NK-92 treated with Interleukin-12 subunit alpha and Interleukin-12 subunit beta, amount 100 ng/mL, for 24 hours (cell line): Measurements from ENCODE around the gene TGFB1.

Experiments
- DNase-seq: peaks from one replicate; lab custom pipeline; 2025; lab: John Stamatoyannopoulos, UW

TGFB1 gene

GRCh38 chr19:41321204-41321599 is 32.5 kb downstream of the TGFB1 start:
- no peak for DNase-seq

- DNase-seq: no peak
Observed at GRCh38 chr19:41320568-41320967, 33.2 kb downstream of the TGFB1 start.

GRCh38 chr19:41320185-41320518 is 33.6 kb downstream of the TGFB1 start:
- no peak for DNase-seq

GRCh38 chr19:41319500-41320184 is 34.1 kb downstream of the TGFB1 start:
- DNase-seq: no peak

- DNase-seq: no peak
Observed at GRCh38 chr19:41318696-41319499, 34.8 kb downstream of the TGFB1 start.

- no peak for DNase-seq
Observed at GRCh38 chr19:41316306-41316920, 37.3 kb downstream of the TGFB1 start.

- DNase-seq: no peak
Observed at GRCh38 chr19:41311613-41312012, 42.1 kb downstream of the TGFB1 start.

- no peak for DNase-seq
Observed at GRCh38 chr19:41311072-41311471, 42.6 kb downstream of the TGFB1 start.

GRCh38 chr19:41310033-41310831 is 43.5 kb downstream of the TGFB1 start, which contains the start of gene CCDC97:
Gene CCDC97 (plus strand): TSS chr19:41310172. CDS start chr19:41310311, 139 bp downstream.
- DNase-seq: peak; percentile 79

GRCh38 chr19:41309180-41310032 is 44.3 kb downstream of the TGFB1 start:
- no peak for DNase-seq

GRCh38 chr19:41308450-41309179 is 45.1 kb downstream of the TGFB1 start:
- DNase-seq: peak; percentile 81

GRCh38 chr19:41307954-41308449 is 45.7 kb downstream of the TGFB1 start:
- no peak for DNase-seq

GRCh38 chr19:41307090-41307875 is 46.4 kb downstream of the TGFB1 start:
- no peak for DNase-seq

- no peak for DNase-seq
Observed at GRCh38 chr19:41305927-41306793, 47.6 kb downstream of the TGFB1 start.

- DNase-seq: no peak
Observed at GRCh38 chr19:41304706-41305483, 48.8 kb downstream of the TGFB1 start.

GRCh38 chr19:41303954-41304353 is 49.8 kb downstream of the TGFB1 start:
- DNase-seq: no peak

GRCh38 chr19:41302624-41303351 is 50.9 kb downstream of the TGFB1 start:
- DNase-seq: no peak
